IPS-20b (cell line): ENCODE data around the gene WDR4.
A peak's percentile ranks its signal among the peaks of the same experiment; 100 is the strongest.
"Not testable (repeated sequence)": the region's sequence is repeated elsewhere in the genome, so short reads cannot be mapped to it uniquely, and the experiment has no call there.

Source experiments
- H3K27ac ChIP-seq: one replicate; pipeline ENCODE4 v1.5.1; 2013; ENCODE audit warnings: low read length
- H3K27me3 ChIP-seq: 2 replicates; pipeline ENCODE4 v1.6.1; 2013; ENCODE audit warnings: mild to moderate bottlenecking, low read length, inconsistent platforms; ENCODE audit not compliant: insufficient read depth
- H3K36me3 ChIP-seq: 2 replicates; pipeline ENCODE4 v1.6.1; 2013; ENCODE audit warnings: low read depth, mild to moderate bottlenecking, inconsistent platforms, low read length, moderate library complexity; ENCODE audit not compliant: insufficient read depth
- H3K4me1 ChIP-seq: 2 replicates; pipeline ENCODE4 v1.6.1; 2013; ENCODE audit warnings: mild to moderate bottlenecking, control low read depth, inconsistent platforms, low read length, moderate library complexity; ENCODE audit not compliant: insufficient read depth
- H3K4me3 ChIP-seq: 2 replicates; pipeline ENCODE4 v1.5.1; 2013; ENCODE audit warnings: mild to moderate bottlenecking, low read length, inconsistent platforms
- H3K9ac ChIP-seq: 2 replicates; pipeline ENCODE4 v1.6.1; 2013; ENCODE audit warnings: low read depth, mild to moderate bottlenecking, inconsistent platforms, low read length, moderate library complexity
- H3K9me3 ChIP-seq: 2 replicates; pipeline ENCODE4 v1.6.1; 2013; ENCODE audit warnings: mild to moderate bottlenecking, low read depth, low read length, inconsistent platforms; ENCODE audit not compliant: insufficient read depth

The WDR4 gene, protein sequence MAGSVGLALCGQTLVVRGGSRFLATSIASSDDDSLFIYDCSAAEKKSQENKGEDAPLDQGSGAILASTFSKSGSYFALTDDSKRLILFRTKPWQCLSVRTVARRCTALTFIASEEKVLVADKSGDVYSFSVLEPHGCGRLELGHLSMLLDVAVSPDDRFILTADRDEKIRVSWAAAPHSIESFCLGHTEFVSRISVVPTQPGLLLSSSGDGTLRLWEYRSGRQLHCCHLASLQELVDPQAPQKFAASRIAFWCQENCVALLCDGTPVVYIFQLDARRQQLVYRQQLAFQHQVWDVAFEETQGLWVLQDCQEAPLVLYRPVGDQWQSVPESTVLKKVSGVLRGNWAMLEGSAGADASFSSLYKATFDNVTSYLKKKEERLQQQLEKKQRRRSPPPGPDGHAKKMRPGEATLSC

DNA sequence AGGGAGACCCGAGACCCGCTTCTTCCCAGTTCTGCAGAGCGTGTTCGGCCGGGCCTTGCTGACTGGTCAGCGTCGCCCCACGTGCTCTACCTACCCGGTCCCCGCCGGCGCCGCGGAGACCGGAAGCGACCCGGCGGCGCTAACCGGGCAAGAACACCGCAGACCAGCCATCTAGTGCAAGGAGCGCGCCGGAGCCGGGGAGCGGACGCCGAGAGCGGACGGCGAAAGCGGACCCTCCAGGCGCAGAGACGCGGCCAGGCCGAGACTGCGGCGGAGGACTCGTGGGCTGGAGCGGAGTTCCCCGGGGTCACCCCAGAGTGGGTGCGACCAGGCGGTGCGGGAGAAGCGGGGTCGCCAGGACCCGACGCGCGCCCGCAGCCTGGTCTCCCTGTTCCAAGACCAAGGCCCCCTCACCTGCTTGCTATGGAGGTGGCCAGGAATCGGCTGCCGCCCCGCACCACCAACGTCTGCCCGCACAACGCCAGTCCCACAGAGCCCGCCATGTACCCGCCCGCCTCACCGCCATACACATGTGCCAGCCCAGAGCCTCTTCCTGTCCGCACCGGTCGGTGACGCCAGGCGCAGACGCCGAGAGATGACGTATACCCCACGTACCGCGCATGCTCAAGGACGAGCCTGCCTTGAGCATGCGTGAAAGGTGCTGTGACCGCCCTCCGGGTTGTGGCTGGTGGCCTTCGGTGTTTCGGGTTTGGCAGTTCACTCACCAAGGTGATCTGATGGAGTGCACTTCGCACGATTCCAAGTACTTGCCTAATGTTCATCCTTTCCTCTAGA is at the start of gene WDR4:
TSS of gene WDR4 (minus strand) at position 547 of the 795 bp plus-strand sequence. CDS start at position 503, 44 bp downstream.
- Histone ChIP-seq H3K4me3 (peak within 1 kb of the TSS; percentile 95), H3K36me3 (peaks cover 28% of the 10 kb centered on the region), H3K9ac (peak within 1 kb of the TSS; percentile 89), H3K27me3 (no peaks in the 10 kb centered on the region), H3K4me1 (0 out of 2 replicates have a peak, but pooled peaks cover 5% of the 10 kb centered on the region), H3K9me3 (no peaks in the 10 kb centered on the region), H3K27ac (peak within 1 kb of the TSS; percentile 55)

DNA sequence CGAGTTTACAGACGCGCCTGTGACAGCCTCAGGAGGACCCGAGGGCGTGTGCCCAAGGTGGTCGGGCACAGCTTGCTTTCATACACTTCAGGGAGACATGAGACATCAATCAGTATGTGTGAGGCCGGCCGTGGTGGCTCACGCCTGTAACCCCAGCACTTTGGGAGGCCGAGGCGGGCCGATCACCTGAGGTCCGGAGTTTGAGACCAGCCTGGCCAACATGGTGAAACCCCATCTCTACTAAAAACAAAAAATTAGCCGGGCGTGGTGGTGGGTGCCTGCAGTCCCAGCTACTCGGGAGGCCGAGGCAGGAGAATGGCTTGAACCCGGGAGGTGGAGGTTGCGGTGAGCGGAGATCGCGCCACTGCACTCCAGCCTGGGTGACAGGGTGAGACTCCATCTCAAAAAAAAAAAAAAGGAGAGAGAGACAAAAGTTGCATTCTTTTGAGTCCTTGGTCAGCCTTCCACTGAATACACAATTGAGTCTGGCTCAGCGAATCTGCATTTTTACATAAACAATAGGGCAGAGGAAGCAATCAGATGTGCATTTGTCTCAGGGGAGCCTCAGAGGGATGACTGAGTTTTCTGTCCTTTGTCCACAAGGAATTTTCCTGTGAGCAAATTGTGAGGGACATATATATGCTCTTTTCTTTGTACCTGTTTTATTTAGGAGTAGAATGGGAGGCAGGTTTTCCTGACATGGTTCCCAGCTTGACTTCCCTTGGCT is 48.3 kb upstream of the WDR4 start:
- not testable (repeated sequence) for H3K9me3 ChIP-seq, H3K4me3 ChIP-seq, H3K27me3 ChIP-seq, H3K36me3 ChIP-seq
- peaks cover 23% of the 10 kb centered on the region for H3K4me1 ChIP-seq
- H3K9ac ChIP-seq, result peak overlapping the region; percentile 45; the same call in 1 of the 2 replicates
- peak overlapping the region; percentile 83 for H3K27ac ChIP-seq

GRCh38 chr21:42925114-42925926 is 46.0 kb upstream of the WDR4 start, which contains the start of gene ERVH48-1:
Gene ERVH48-1 (minus strand): TSS chr21:42925630. CDS start chr21:42919006, 6,624 bp downstream.
- H3K36me3 ChIP-seq, result no peaks in the 10 kb centered on the region
- no peaks in the 10 kb centered on the region for H3K27me3 ChIP-seq
- H3K27ac ChIP-seq, result peak within 1 kb of the TSS; percentile 93
- peak within 1 kb of the TSS; percentile 28; the same call in 1 of the 2 replicates for H3K4me3 ChIP-seq
- H3K9me3 ChIP-seq, result no peaks in the 10 kb centered on the region
- H3K9ac ChIP-seq, result peak within 1 kb of the TSS; percentile 77; the same call in 1 of the 2 replicates
- H3K4me1 ChIP-seq, result peaks cover 23% of the 10 kb centered on the region

DNA sequence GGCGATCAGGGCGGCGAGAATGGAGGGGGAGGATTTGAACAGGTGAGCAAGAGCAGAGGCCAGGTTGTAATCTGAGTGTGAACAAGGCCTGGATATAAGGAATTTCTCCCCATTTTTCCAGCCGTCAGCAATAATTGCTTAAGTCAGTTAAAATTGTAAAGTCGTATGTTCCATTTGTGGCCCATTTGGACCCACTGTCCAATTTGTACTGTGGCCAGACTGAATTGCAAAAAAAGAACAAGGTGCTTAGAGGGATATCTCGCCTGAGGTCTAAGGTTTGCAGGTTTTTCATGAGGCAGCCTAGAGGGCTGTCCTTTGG is 45.1 kb upstream of the WDR4 start:
- no peaks in the 10 kb centered on the region for H3K27me3 ChIP-seq
- H3K4me1 ChIP-seq, result peaks cover 18% of the 10 kb centered on the region; the same call in 1 of the 2 replicates
- H3K4me3 ChIP-seq, result peak overlapping the region; percentile 28; the same call in 1 of the 2 replicates
- no peaks in the 10 kb centered on the region for H3K9me3 ChIP-seq
- H3K36me3 ChIP-seq, result no peaks in the 10 kb centered on the region
- H3K9ac ChIP-seq, result peak overlapping the region; percentile 77; the same call in 1 of the 2 replicates
- peak overlapping the region; percentile 93 for H3K27ac ChIP-seq

- Histone ChIP-seq H3K9ac (peak overlapping the region; percentile 77; the same call in 1 of the 2 replicates), H3K4me1 (peaks cover 18% of the 10 kb centered on the region; the same call in 1 of the 2 replicates), H3K27ac (peak overlapping the region; percentile 93), H3K4me3 (peak overlapping the region; percentile 28; the same call in 1 of the 2 replicates), H3K27me3 (no peaks in the 10 kb centered on the region), H3K36me3 (no peaks in the 10 kb centered on the region), H3K9me3 (no peaks in the 10 kb centered on the region)
Measured at GRCh38 chr21:42923553-42924432, 44.5 kb upstream of the WDR4 start.

GRCh38 chr21:42922918-42923317 is 43.6 kb upstream of the WDR4 start:
- Histone ChIP-seq H3K27me3 (no peaks in the 10 kb centered on the region), H3K36me3 (no peaks in the 10 kb centered on the region), H3K27ac (peak overlapping the region; percentile 21), H3K9me3 (no peaks in the 10 kb centered on the region), H3K9ac (peak overlapping the region; percentile 61; the same call in 1 of the 2 replicates), H3K4me1 (peaks cover 17% of the 10 kb centered on the region; the same call in 1 of the 2 replicates), H3K4me3 (no peak overlapping the region)

- Histone ChIP-seq H3K4me1 (peaks cover 10% of the 10 kb centered on the region; the same call in 1 of the 2 replicates), H3K27me3 (no peaks in the 10 kb centered on the region), H3K9ac (no peak overlapping the region), H3K36me3 (no peaks in the 10 kb centered on the region), H3K27ac (no peak overlapping the region), H3K9me3 (no peaks in the 10 kb centered on the region), H3K4me3 (no peak overlapping the region)
Measured at GRCh38 chr21:42921927-42922326, 42.6 kb upstream of the WDR4 start.

- no peak overlapping the region for H3K9ac ChIP-seq
- no peak overlapping the region for H3K27ac ChIP-seq
- H3K4me3 ChIP-seq, result no peak overlapping the region
- no peaks in the 10 kb centered on the region; the same call in 1 of the 2 replicates for H3K4me1 ChIP-seq
- H3K9me3 ChIP-seq, result no peaks in the 10 kb centered on the region
- no peaks in the 10 kb centered on the region for H3K27me3 ChIP-seq
- no peaks in the 10 kb centered on the region for H3K36me3 ChIP-seq
Measured at GRCh38 chr21:42918291-42918690, 39.0 kb upstream of the WDR4 start.

GRCh38 chr21:42913476-42913875 is 34.1 kb upstream of the WDR4 start:
- Histone ChIP-seq H3K4me3 (no peak overlapping the region), H3K4me1 (no peaks in the 10 kb centered on the region), H3K36me3 (peaks cover 27% of the 10 kb centered on the region), H3K27me3 (no peaks in the 10 kb centered on the region), H3K9ac (no peak overlapping the region), H3K27ac (no peak overlapping the region), H3K9me3 (no peaks in the 10 kb centered on the region)

- not testable (repeated sequence) for H3K4me3 ChIP-seq, H3K27ac ChIP-seq, H3K4me1 ChIP-seq, H3K9ac ChIP-seq, H3K27me3 ChIP-seq, H3K9me3 ChIP-seq
- peaks cover 42% of the 10 kb centered on the region for H3K36me3 ChIP-seq
Measured at GRCh38 chr21:42911920-42912319, 32.6 kb upstream of the WDR4 start.
